Upper lobe of left lung (tissue), 4 donors: Measurements from ENCODE around the gene IFITM10.

ENCODE experiments used
- CTCF ChIP-seq, 6 experiments: fragments of 450-650 bp in 4 of 6; fragments of 200-600 bp in 2 of 6; sonication (generic) in 2 of 6; IDR thresholded peaks; one replicate each; pipeline ENCODE4 v1.5.1; 2016 to 2019; ENCODE audit warnings: antibody characterized with exemption in 6 of 6
- POLR2A ChIP-seq, 4 donors: fragments of 450-650 bp; IDR thresholded peaks; one replicate each; pipeline ENCODE4 v1.5.1; 2016 to 2017; ENCODE audit warnings: antibody characterized with exemption in 4 of 4, mild to moderate bottlenecking in 2 of 4

DNA sequence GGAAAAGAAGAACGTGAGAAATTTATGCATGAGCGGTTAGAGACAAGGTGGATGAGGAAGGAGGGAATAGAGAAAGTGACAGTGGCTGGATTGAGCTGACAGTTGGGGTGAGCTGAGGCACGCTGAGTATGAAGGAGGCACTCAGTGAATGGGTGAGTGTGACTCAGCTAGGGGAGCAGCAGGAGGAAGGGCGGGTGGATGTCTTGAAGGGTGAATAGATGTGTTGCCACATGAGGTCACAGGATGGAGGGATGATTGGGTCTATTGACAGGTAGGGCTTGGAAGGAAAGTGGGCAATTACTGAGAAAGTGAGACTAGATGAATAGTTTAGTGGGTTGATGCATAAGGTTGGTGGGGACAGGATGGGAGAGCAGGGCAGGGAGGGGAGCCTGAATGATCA, 8.0 kb downstream of the IFITM10 start:
- TF ChIP-seq CTCF (IDR thresholded peaks at IDR 0.05): no peak
- no peak for TF ChIP-seq POLR2A (IDR thresholded peaks at IDR 0.05)
